ENCODE results near the gene PSPH. TPM values are rescaled to one million over a fixed set of nuclear protein-coding genes. Genes with fewer than 3 reads are reported as not detected.

PSPH gene
- total RNA-seq, 1 experiment from 2014 or later = 129 TPM

Other genes with a start within 250 kb of the PSPH start
- not detected in 2 replicates for gene SEPTIN14, start 188.7 kb downstream of the PSPH start, total RNA-seq (2014; rRNA removed; shearing (Covaris generic))
- gene ZNF713, start 164.0 kb downstream of the PSPH start, total RNA-seq (2014; rRNA removed; shearing (Covaris generic)) = 2.9 and 8.0 TPM in 2 replicates
- 40.0 and 55.8 TPM in 2 replicates for gene MRPS17, start 99.6 kb downstream of the PSPH start, total RNA-seq (2014; rRNA removed; shearing (Covaris generic))
- 65.8 and 68.6 TPM in 2 replicates for gene NIPSNAP2, start 86.9 kb downstream of the PSPH start, total RNA-seq (2014; rRNA removed; shearing (Covaris generic))
- 1,003 and 1,301 TPM in 2 replicates for gene CCT6A, start 321 bp upstream of the PSPH start, total RNA-seq (2014; rRNA removed; shearing (Covaris generic))
- 167 and 168 TPM in 2 replicates for gene SUMF2, start 12.8 kb upstream of the PSPH start, total RNA-seq (2014; rRNA removed; shearing (Covaris generic))
- gene PHKG1, start 41.5 kb upstream of the PSPH start, total RNA-seq (2014; rRNA removed; shearing (Covaris generic)) = 1.5 TPM in 1 of 2 replicates, not detected in the other
- 1,201 and 1,375 TPM in 2 replicates for gene CHCHD2, start 55.0 kb upstream of the PSPH start, total RNA-seq (2014; rRNA removed; shearing (Covaris generic))
- not detected in 2 replicates for gene NUPR2, start 65.0 kb upstream of the PSPH start, total RNA-seq (2014; rRNA removed; shearing (Covaris generic))